IMR-90 (cell line): ENCODE results near the gene GSTM3. TPM values are rescaled to one million over a fixed set of nuclear protein-coding genes. Genes with fewer than 3 reads are reported as not detected.

Source experiments
- ATAC-seq: fragments of 200-7000 bp; cut with Tn5 transposase; 2 replicates; pipeline ENCODE4 v1.9.1; 2020; ENCODE audit warnings: low read depth, mild to moderate bottlenecking, moderate library complexity
- BruUV-seq: library from RNA; stranded (reverse); fragments of 400-500 nt; replicated peaks from 2 replicates; lab custom pipeline; 2021; lab: Mats Ljungman, UMichigan
- CTCF ChIA-PET: fragments of 300-600 bp; formaldehyde crosslinking; extraction: SDS; loops from one replicate; lab custom pipeline; 2021; ENCODE audit warnings: antibody characterized with exemption; lab: Yijun Ruan, JAX
- POLR2A ChIA-PET: fragments of 300-600 bp; sonication (Branson Sonifier 250); formaldehyde crosslinking; loops from one replicate; lab custom pipeline; 2022; ENCODE audit warnings: antibody characterized with exemption; ENCODE audit not compliant: unreplicated experiment; lab: Charles Lee
- DNase-seq: peaks from one replicate; pipeline ENCODE4 v3.0.0; 2013
- H2AFZ ChIP-seq: replicated peaks from 2 replicates; pipeline ENCODE3; 2013; ENCODE audit warnings: low read length, mild to moderate bottlenecking; ENCODE audit not compliant: poor library complexity
- H2AK5ac ChIP-seq: 2 replicates; pipeline ENCODE4 v1.6.1; 2013; ENCODE audit warnings: low read depth, low read length, inconsistent platforms
- H2AK9ac ChIP-seq: replicated peaks from 2 replicates; pipeline ENCODE3; 2013; ENCODE audit warnings: mild to moderate bottlenecking, low read depth, low read length, moderate library complexity; ENCODE audit not compliant: poor library complexity
- H2BK120ac ChIP-seq: 2 replicates; pipeline ENCODE4 v1.6.1; 2013; ENCODE audit warnings: low read depth, low read length, inconsistent platforms
- H2BK15ac ChIP-seq: 3 replicates; pipeline ENCODE4 v1.6.1; 2013; ENCODE audit warnings: low read depth, low read length, inconsistent platforms
- H2BK20ac ChIP-seq: 2 replicates; pipeline ENCODE4 v1.6.1; 2013; ENCODE audit warnings: low read depth, mild to moderate bottlenecking, inconsistent platforms, low read length, moderate library complexity
- H2BK5ac ChIP-seq: 2 replicates; pipeline ENCODE4 v1.6.1; 2013; ENCODE audit warnings: mild to moderate bottlenecking, low read depth, low read length, inconsistent platforms; ENCODE audit not compliant: poor library complexity, severe bottlenecking
- H3K14ac ChIP-seq: replicated peaks from 2 replicates; pipeline ENCODE4 v1.6.1; 2013; ENCODE audit warnings: low read depth, low read length, inconsistent platforms
- H3K18ac ChIP-seq: 2 replicates; pipeline ENCODE4 v1.6.1; 2013; ENCODE audit warnings: low read depth, low read length, control low read depth
- H3K23ac ChIP-seq: 2 replicates; pipeline ENCODE4 v1.6.1; 2013; ENCODE audit warnings: low read depth, low read length, inconsistent platforms
- H3K27ac ChIP-seq: 2 replicates; pipeline ENCODE4 v1.5.1; 2013; ENCODE audit warnings: mild to moderate bottlenecking, control low read depth, low read length; ENCODE audit not compliant: insufficient read depth
- H3K27me3 ChIP-seq: 2 replicates; pipeline ENCODE4 v1.6.1; 2013; ENCODE audit warnings: low read length; ENCODE audit not compliant: control insufficient read depth, insufficient read depth
- H3K36me3 ChIP-seq: 2 replicates; pipeline ENCODE4 v1.6.1; 2013; ENCODE audit warnings: low read length, mixed read lengths; ENCODE audit not compliant: control insufficient read depth, insufficient read depth
- H3K4ac ChIP-seq: 2 replicates; pipeline ENCODE4 v1.6.1; 2013; ENCODE audit warnings: low read depth, low read length, inconsistent platforms
- H3K4me1 ChIP-seq: 2 replicates; pipeline ENCODE4 v1.6.1; 2013; ENCODE audit warnings: low read length, mixed read lengths; ENCODE audit not compliant: control insufficient read depth, insufficient read depth
- H3K4me2 ChIP-seq: 2 replicates; pipeline ENCODE4 v1.6.1; 2013; ENCODE audit warnings: low read depth, mild to moderate bottlenecking, control low read depth, low read length, moderate library complexity
- H3K4me3 ChIP-seq: 2 replicates; pipeline ENCODE4 v1.5.1; 2013; ENCODE audit warnings: low read depth, mild to moderate bottlenecking, control low read depth, low read length, moderate library complexity; ENCODE audit not compliant: insufficient read depth
- H3K56ac ChIP-seq: 2 replicates; pipeline ENCODE4 v1.6.1; 2013; ENCODE audit warnings: low read length, inconsistent platforms; ENCODE audit not compliant: insufficient read depth; ENCODE audit errors: extremely low read depth
- H3K79me1 ChIP-seq, 2 experiments: 2 replicates each; pipeline ENCODE4 v1.6.1; 2013; ENCODE audit warnings: low read length in 2 of 2, inconsistent platforms in 1 of 2, low read depth in 1 of 2
- H3K9ac ChIP-seq: 2 replicates; pipeline ENCODE4 v1.6.1; 2013; ENCODE audit warnings: low read depth, low read length, control low read depth
- H3K9me1 ChIP-seq: 2 replicates; pipeline ENCODE4 v1.6.1; 2013; ENCODE audit warnings: low read length, inconsistent platforms; ENCODE audit not compliant: insufficient read depth
- H3K9me3 ChIP-seq: 2 replicates; pipeline ENCODE4 v1.6.1; 2013; ENCODE audit warnings: low read length; ENCODE audit not compliant: control insufficient read depth, insufficient read depth
- H4K20me1 ChIP-seq: 2 replicates; pipeline ENCODE4 v1.6.1; 2013; ENCODE audit warnings: low read length, inconsistent platforms; ENCODE audit not compliant: insufficient read depth
- H4K5ac ChIP-seq: 2 replicates; pipeline ENCODE4 v1.6.1; 2013; ENCODE audit warnings: mild to moderate bottlenecking, low read depth, low read length, control low read depth
- H4K8ac ChIP-seq, 2 experiments: 2 replicates each; pipeline ENCODE4 v1.6.1; 2013; ENCODE audit warnings: low read depth in 2 of 2, low read length in 2 of 2, control low read depth in 1 of 2, inconsistent platforms in 1 of 2
- H4K91ac ChIP-seq: 2 replicates; pipeline ENCODE4 v1.6.1; 2013; ENCODE audit warnings: low read depth, low read length, inconsistent platforms; ENCODE audit not compliant: insufficient read depth
- BHLHE40 ChIP-seq: fragments of 150-350 bp; IDR thresholded peaks from 2 replicates; pipeline ENCODE4 v1.6.1; 2016; ENCODE audit warnings: mild to moderate bottlenecking, low read depth, low read length
- CEBPB ChIP-seq: IDR thresholded peaks from 2 replicates; pipeline ENCODE4 v1.6.1; 2012; ENCODE audit warnings: low read depth, low read length, improper control_type of control experiment
- CHD1 ChIP-seq: IDR thresholded peaks from 2 replicates; pipeline ENCODE4 v1.6.1; 2012; ENCODE audit warnings: low read depth, low read length, improper control_type of control experiment
- NFE2L2 ChIP-seq: fragments of 150-350 bp; IDR thresholded peaks from 2 replicates; pipeline ENCODE4 v1.6.1; 2016; ENCODE audit warnings: low read depth, mild to moderate bottlenecking, low read length
- RFX5 ChIP-seq: IDR thresholded peaks from 2 replicates; pipeline ENCODE4 v1.8.0; 2012; ENCODE audit warnings: low read depth, mild to moderate bottlenecking, low read length, moderate library complexity
- WGBS, 2 experiments: methylation state at CpG; one replicate each; pipeline versions ENCODE4 v1.1.5 to v1.1.7; 2013; ENCODE audit warnings: missing lambda C conversion rate in 2 of 2; ENCODE audit not compliant: insufficient read length in 1 of 2; ENCODE audit errors: extremely low coverage in 2 of 2; 5-methylcytosine and 5-hydroxymethylcytosine counted together
- dilution Hi-C: fragments of 300-500 bp; cut with HindIII; formaldehyde crosslinking; loops from one replicate; pipeline ENCODE4 v1.14.3; 2018; ENCODE audit warnings: low sequenced_read_pairs; ENCODE audit not compliant: unreplicated experiment
- in situ Hi-C: fragments of 300-500 bp; cut with MboI; formaldehyde crosslinking; loops from 3 replicates; pipeline ENCODE4 v1.14.3; 2019; ENCODE audit warnings: low sequenced_read_pairs, inconsistent platforms, mixed read lengths
- intact Hi-C: fragments of 100-400 bp; cut with micrococcal nuclease; formaldehyde crosslinking; loops from 2 replicates; pipeline ENCODE4 v1.10.0; 2022
- polyA plus RNA-seq, 3 experiments: library from polyadenylated mRNA; depleted of rRNA; stranded (reverse); fragments of >200 nt; gene quantifications; 2 replicates each; pipeline ENCODE4 v1.2.3, GENCODE V29; 2012; ENCODE audit warnings: low replicate concordance in 1 of 3
- total RNA-seq: library from RNA; depleted of rRNA; stranded (reverse); fragments of >200 nt; gene quantifications from 2 replicates; pipeline ENCODE4 v1.2.3, GENCODE V29; 2012

GSTM3 gene
- total and polyA plus RNA-seq, 2 of the 4 experiments (the other 2 are of a cell fraction), result 102 to 131 TPM

GRCh38 chr1:109764561-109765482 lies 24.0 kb upstream of the GSTM3 start (continued):
- no peak for TF ChIP-seq RFX5
- TF ChIP-seq CHD1, result no peak

DNA sequence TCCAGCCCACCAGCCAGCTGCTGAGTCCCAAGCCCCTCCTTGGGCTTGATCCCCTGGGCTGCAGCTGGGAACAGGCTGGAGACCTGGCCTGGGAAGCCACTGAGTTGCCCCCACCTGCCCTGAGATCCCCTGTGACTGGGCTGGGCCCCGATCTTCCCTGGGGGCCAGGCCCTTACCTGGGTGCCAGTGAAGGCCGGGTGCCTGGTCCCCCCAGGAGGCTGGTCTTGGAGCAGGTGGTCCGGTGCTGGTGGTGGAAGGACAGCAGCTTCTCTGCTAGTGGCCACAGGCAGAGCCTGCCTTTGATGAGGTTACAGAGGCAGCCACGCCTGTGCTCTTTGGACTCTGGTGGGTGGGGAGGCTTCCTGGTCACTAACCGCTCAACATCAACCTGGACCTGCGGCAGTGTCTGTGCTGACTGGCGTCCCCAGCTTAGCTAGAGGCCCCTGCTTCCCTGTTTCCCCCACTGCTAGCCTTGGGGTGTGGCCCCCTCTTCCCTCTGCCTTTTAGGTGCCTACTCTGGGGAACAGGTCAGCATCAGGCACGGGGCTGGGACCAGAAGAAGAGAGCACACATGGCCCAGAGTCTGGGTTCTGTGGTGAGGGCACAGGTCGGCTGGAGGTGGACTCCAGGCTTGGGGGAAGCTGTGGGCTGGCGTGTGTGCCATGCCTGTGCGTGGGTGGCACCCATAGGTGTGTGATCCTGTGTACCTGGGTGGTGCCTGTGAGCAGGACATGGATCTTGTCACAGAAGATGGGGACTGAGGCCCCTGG lies 23.0 kb upstream of the GSTM3 start, which contains the start of gene EPS8L3:
Gene EPS8L3 (minus strand): TSS at position 278 of the 770 bp plus-strand sequence. CDS start 2,174 bp downstream, outside the sequence.
- Histone ChIP-seq H3K27me3 (no peaks in the 10 kb centered on the region), H2BK15ac (peak within 1 kb of the TSS; percentile 98), H3K56ac (0 out of 2 replicates have a peak within 1 kb of the TSS, but pooled peaks have one; percentile 7), H2AK9ac (peak within 1 kb of the TSS; percentile 48), H3K9me1 (peaks cover 20% of the 10 kb centered on the region), H3K9me3 (no peaks in the 10 kb centered on the region), H3K4me2 (no peak within 1 kb of the TSS), H3K14ac (peak within 1 kb of the TSS; percentile 94), H2BK120ac (peak within 1 kb of the TSS; percentile 94), H4K8ac (peak within 1 kb of the TSS; percentile 96), H3K9ac (peak within 1 kb of the TSS; percentile 38; the same call in 1 of the 2 replicates), H3K27ac (peak within 1 kb of the TSS; percentile 90), H4K91ac (peak within 1 kb of the TSS; percentile 97), H3K23ac (peak within 1 kb of the TSS; percentile 48; the same call in 1 of the 2 replicates), H2BK5ac (peak within 1 kb of the TSS; percentile 89), H3K4me3 (no peak within 1 kb of the TSS), H3K36me3 (no peaks in the 10 kb centered on the region), H2AFZ (peak within 1 kb of the TSS; percentile 75), H4K5ac (peak within 1 kb of the TSS; percentile 97), H4K20me1 (no peaks in the 10 kb centered on the region), H3K79me1 (no peaks in the 10 kb centered on the region), H2BK20ac (peak within 1 kb of the TSS; percentile 91), H2AK5ac (peak within 1 kb of the TSS; percentile 99), H3K18ac (peak within 1 kb of the TSS; percentile 96), H3K4ac (peak within 1 kb of the TSS; percentile 88), H3K4me1 (peaks cover 12% of the 10 kb centered on the region)
- dilution Hi-C loops, result no loop called here
- 100% methylated on average over 6 of the region's 11 CpGs; no CpG with 5 or more reads in 1 of the 2 experiments for WGBS, 2 experiments
- no peak for TF ChIP-seq BHLHE40
- TF ChIP-seq RFX5, result no peak
- no peak for TF ChIP-seq CHD1
- TF ChIP-seq NFE2L2, result no peak
- no peak for TF ChIP-seq CEBPB
- DNase-seq, result no peak
- no peak for ATAC-seq
- CTCF ChIA-PET, result no interaction called here
- intact Hi-C loops, result no loop called here
- POLR2A ChIA-PET, result no interaction called here
- no TSS peak for BruUV-seq
- in situ Hi-C loops, result no loop called here
